Endothelial cell of umbilical vein (primary cell): ENCODE measurements around the gene PCYT1B. TPM values are rescaled to one million over a fixed set of nuclear protein-coding genes. Genes with fewer than 3 reads are reported as not detected.

Experiments used
- BruUV-seq: library from RNA; stranded (reverse); fragments of 400-500 nt; replicated peaks from 2 replicates; lab custom pipeline; 2021; lab: Mats Ljungman, UMichigan
- CTCF ChIA-PET: fragments of 300-600, 350-600 bp; sonication (Branson Sonifier 250); formaldehyde crosslinking; loops from one replicate; lab custom pipeline; 2021; ENCODE audit warnings: antibody characterized with exemption, inconsistent platforms; lab: Charles Lee
- POLR2A ChIA-PET: fragments of 300-600, 350-600 bp; sonication (Branson Sonifier 250); formaldehyde crosslinking; loops from one replicate; lab custom pipeline; 2021; ENCODE audit warnings: antibody characterized with exemption, inconsistent platforms; lab: Charles Lee
- DNase-seq: peaks from one replicate; pipeline ENCODE4 v3.0.0-alpha.2; 2011; ENCODE audit warnings: low read depth, low spot score
- FAIRE-seq: peaks from 2 replicates; lab custom pipeline; 2011; peaks lifted over from hg19 to GRCh38; lab: Jason Lieb, UNC
- H2AFZ ChIP-seq: 2 replicates; pipeline ENCODE4 v1.6.0; 2012; ENCODE audit warnings: low read depth, low read length, control low read depth, inconsistent platforms
- H3K27ac ChIP-seq: 2 replicates; pipeline ENCODE4 v1.5.1; 2011; ENCODE audit warnings: low read depth, mild to moderate bottlenecking, control low read depth, low read length, moderate library complexity; ENCODE audit not compliant: insufficient read depth
- H3K27me3 ChIP-seq, 2 experiments: 2 replicates each; pipeline versions ENCODE4 v1.6.0 to v1.6.1; 2011; ENCODE audit warnings: low read length in 2 of 2, mixed read lengths in 1 of 2; ENCODE audit not compliant: control insufficient read depth in 2 of 2, insufficient read depth in 2 of 2
- H3K36me3 ChIP-seq, 2 experiments: 2 replicates in 1 of 2; 3 replicates in 1 of 2; pipeline ENCODE4 v1.5.1; 2011; ENCODE audit warnings: low read length in 2 of 2, mild to moderate bottlenecking in 1 of 2, moderate library complexity in 1 of 2; ENCODE audit not compliant: control insufficient read depth in 2 of 2, insufficient read depth in 2 of 2; ENCODE audit errors: extremely low read depth in 1 of 2
- H3K4me1 ChIP-seq: 3 replicates; pipeline ENCODE4 v1.5.1; 2011; ENCODE audit warnings: mild to moderate bottlenecking, low read length; ENCODE audit not compliant: control insufficient read depth, insufficient read depth; ENCODE audit errors: extremely low read depth
- H3K4me2 ChIP-seq: 2 replicates; pipeline ENCODE4 v1.6.1; 2011; ENCODE audit warnings: low read length, control low read depth, mixed read lengths; ENCODE audit not compliant: insufficient read depth
- H3K4me3 ChIP-seq, 3 experiments: fragments of 200-600 bp in 1 of 3; sonication (generic), shearing (Covaris generic) in 1 of 3; replicated peaks in 1 of 3; 2 replicates each; pipeline ENCODE4 v1.5.1; 2011 to 2016; ENCODE audit warnings: control low read depth in 3 of 3, low read length in 3 of 3, mild to moderate bottlenecking in 2 of 3, inconsistent platforms in 1 of 3, low read depth in 1 of 3, moderate library complexity in 1 of 3; ENCODE audit not compliant: insufficient read depth in 1 of 3
- H3K79me2 ChIP-seq: 2 replicates; pipeline ENCODE4 v1.6.0; 2012; ENCODE audit warnings: low read length, inconsistent platforms; ENCODE audit not compliant: control insufficient read depth, insufficient read depth
- H3K9ac ChIP-seq: replicated peaks from 2 replicates; pipeline ENCODE3; 2011; ENCODE audit warnings: low read length, control low read depth; ENCODE audit not compliant: insufficient read depth; ENCODE audit errors: extremely low read depth
- H3K9me1 ChIP-seq: replicated peaks from 3 replicates; pipeline ENCODE4 v1.6.0; 2011; ENCODE audit warnings: mild to moderate bottlenecking, low read length; ENCODE audit not compliant: control insufficient read depth, insufficient read depth; ENCODE audit errors: extremely low read depth
- H3K9me3 ChIP-seq: replicated peaks from 2 replicates; pipeline ENCODE4 v1.5.1; 2012; ENCODE audit warnings: low read length, inconsistent platforms; ENCODE audit not compliant: control insufficient read depth, insufficient read depth
- H4K20me1 ChIP-seq: replicated peaks from 2 replicates; pipeline ENCODE3; 2011; ENCODE audit warnings: mild to moderate bottlenecking, low read length; ENCODE audit not compliant: control insufficient read depth, insufficient read depth; ENCODE audit errors: extremely low read depth
- CTCF ChIP-seq, 2 donors: IDR thresholded peaks; 1 replicate in 1 of 2; 2 replicates in 1 of 2; pipeline ENCODE4 v1.5.1; 2011; ENCODE audit warnings: low read length in 2 of 2, mild to moderate bottlenecking in 2 of 2, moderate library complexity in 2 of 2, control low read depth in 1 of 2, inconsistent platforms in 1 of 2, low read depth in 1 of 2; ENCODE audit not compliant: insufficient read depth in 1 of 2; ENCODE audit errors: extremely low read depth in 1 of 2
- EZH2 ChIP-seq: IDR thresholded peaks from 2 replicates; pipeline ENCODE4 v1.6.1; 2012; ENCODE audit warnings: borderline replicate concordance, low read depth, mild to moderate bottlenecking, moderate library complexity, low read length, inconsistent platforms; ENCODE audit not compliant: severe bottlenecking
- FOS ChIP-seq: IDR thresholded peaks from 2 replicates; pipeline ENCODE4 v1.6.1; 2011; ENCODE audit warnings: mild to moderate bottlenecking, low read length, moderate library complexity, borderline replicate concordance; ENCODE audit not compliant: insufficient read depth
- GATA2 ChIP-seq: IDR thresholded peaks from 2 replicates; pipeline ENCODE4 v1.7.0; 2011; ENCODE audit warnings: low read depth, mild to moderate bottlenecking, moderate library complexity, mixed read lengths, low read length; ENCODE audit not compliant: insufficient read length, insufficient read depth
- JUN ChIP-seq: IDR thresholded peaks from 2 replicates; pipeline ENCODE4 v1.6.1; 2011; ENCODE audit warnings: borderline replicate concordance, low read depth; ENCODE audit not compliant: insufficient read length, insufficient read depth
- MYC ChIP-seq: IDR thresholded peaks from one replicate; pipeline ENCODE4 v1.6.1; 2011; ENCODE audit warnings: mild to moderate bottlenecking, low read depth, low read length
- POLR2A ChIP-seq: IDR thresholded peaks from 2 replicates; pipeline ENCODE4 v1.6.1; 2012; ENCODE audit warnings: low read depth, mild to moderate bottlenecking, control low read depth, low read length
- POLR2AphosphoS5 ChIP-seq: IDR thresholded peaks from 2 replicates; pipeline ENCODE4 v1.6.1; 2012; ENCODE audit warnings: low read depth, mild to moderate bottlenecking, control low read depth, low read length, moderate library complexity; ENCODE audit not compliant: insufficient read depth
- dilution Hi-C: fragments of 300-500 bp; cut with MboI; formaldehyde crosslinking; loops from one replicate; pipeline ENCODE4 v1.15.0; 2019; ENCODE audit warnings: low sequenced_read_pairs; ENCODE audit not compliant: extremely low pct_ligation_motif_present
- intact Hi-C: fragments of 100-400 bp; cut with micrococcal nuclease; formaldehyde crosslinking; loops from one replicate; pipeline ENCODE4 v1.10.0; 2022
- polyA plus RNA-seq, 4 experiments: library from polyadenylated mRNA; depleted of rRNA in 3 of 4; stranded (reverse) in 3 of 4; unstranded in 1 of 4; fragments of >200 nt; gene quantifications; 2 replicates each; pipeline versions ENCODE4 v1.2.1 to v1.2.3, GENCODE V29; 2011 to 2012; ENCODE audit warnings: missing spikeins in 1 of 4
- total RNA-seq: library from RNA; stranded (reverse); gene quantifications from 2 replicates; pipeline ENCODE4 v1.2.3, GENCODE V29; 2021
- TF ChIP-seq, protein P1 (sequence below): IDR thresholded peaks from 2 replicates; pipeline ENCODE4 v1.6.1; 2011; ENCODE audit not compliant: insufficient read depth, insufficient read length

PCYT1B gene
- total and polyA plus RNA-seq, 2 donors (not counting 3 experiments of a cell fraction or from before 2014, with no cell fraction given): 0.33 to 1.3 TPM

GRCh38 chrX:24646006-24646405 is 1.1 kb downstream of the PCYT1B start:
- FAIRE-seq (no peak), DNase-seq (no peak)
- no peaks in the 10 kb centered on the region for H3K36me3 ChIP-seq
- ChIA-PET POLR2A (no interaction called here), CTCF (interaction anchor here (1.1 kb wide), 1 partner anchor 30 kb away, joined by 3 read pairs; no protein-coding TSS in a partner anchor)
- H3K4me1 ChIP-seq: peaks cover 5% of the 10 kb centered on the region
- H3K27ac ChIP-seq: no peak overlapping the region
- intact Hi-C loops: loop anchor here (10.0 kb wide), 1 partner anchor 251 kb away; no protein-coding TSS in a partner anchor
- no peak overlapping the region for H3K4me2 ChIP-seq
- TF ChIP-seq, protein P1, sequence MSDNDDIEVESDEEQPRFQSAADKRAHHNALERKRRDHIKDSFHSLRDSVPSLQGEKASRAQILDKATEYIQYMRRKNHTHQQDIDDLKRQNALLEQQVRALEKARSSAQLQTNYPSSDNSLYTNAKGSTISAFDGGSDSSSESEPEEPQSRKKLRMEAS: no peak
- TF ChIP-seq CTCF (IDR thresholded peaks at IDR 0.05; ENCODE audit: extremely low read depth in 1 of 2, insufficient read depth in 1 of 2, low read depth in 1 of 2, low read length in 2 of 2): no peak
- H3K4me3 ChIP-seq: no peak overlapping the region
- H4K20me1 ChIP-seq: no peaks in the 10 kb centered on the region
- H3K79me2 ChIP-seq: no peaks in the 10 kb centered on the region
- dilution Hi-C loops: no loop called here
- H3K27me3 ChIP-seq: peaks cover 0 to 4% of the 10 kb centered on the region in 2 experiments
- no peaks in the 10 kb centered on the region for H3K9me1 ChIP-seq
- H3K9ac ChIP-seq: no peak overlapping the region
- H2AFZ ChIP-seq: no peak overlapping the region
- no peaks in the 10 kb centered on the region for H3K9me3 ChIP-seq
- BruUV-seq: no TSS peak

DNA sequence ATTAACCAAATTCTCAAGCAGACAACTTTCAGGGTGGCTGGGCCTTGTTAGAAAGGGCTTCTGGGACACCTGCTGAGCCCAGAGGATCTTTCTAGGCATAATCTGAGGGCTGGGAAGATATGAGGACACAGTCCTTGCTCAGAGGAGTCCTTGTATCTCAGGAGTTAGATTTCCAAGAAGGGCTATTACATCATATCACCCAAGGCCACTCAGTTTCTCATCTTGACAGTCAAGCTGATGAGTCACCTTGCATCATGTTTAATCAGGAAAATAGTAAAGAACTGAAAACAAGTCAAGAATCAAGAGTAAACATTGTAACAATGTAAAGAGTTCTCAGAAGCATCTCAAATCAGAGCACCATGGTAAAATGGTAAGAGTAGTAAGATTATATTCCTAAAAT is 4.0 kb downstream of the PCYT1B start:
- H3K27ac ChIP-seq: no peak overlapping the region
- intact Hi-C loops (loop anchor here (10.0 kb wide), 1 partner anchor 248 kb away; no protein-coding TSS in a partner anchor), dilution Hi-C loops (no loop called here)
- no peak overlapping the region for H3K9ac ChIP-seq
- H3K36me3 ChIP-seq: no peaks in the 10 kb centered on the region
- H2AFZ ChIP-seq: no peak overlapping the region
- no peaks in the 10 kb centered on the region for H4K20me1 ChIP-seq
- H3K9me3 ChIP-seq: no peaks in the 10 kb centered on the region
- H3K4me1 ChIP-seq: peaks cover 5% of the 10 kb centered on the region
- no peak for TF ChIP-seq POLR2AphosphoS5
- no peak for TF ChIP-seq MYC
- TF ChIP-seq EZH2: no peak
- TF ChIP-seq GATA2: no peak
- TF ChIP-seq JUN: no peak
- TF ChIP-seq, protein P1: no peak
- TF ChIP-seq CTCF (IDR thresholded peaks at IDR 0.05; ENCODE audit: extremely low read depth in 1 of 2, insufficient read depth in 1 of 2, low read depth in 1 of 2, low read length in 2 of 2): no peak
- no peak for TF ChIP-seq POLR2A
- TF ChIP-seq FOS: no peak
- FAIRE-seq (no peak), DNase-seq (no peak)
- ChIA-PET POLR2A (no interaction called here), CTCF (no interaction called here)
- H3K27me3 ChIP-seq: peaks cover 0 to 4% of the 10 kb centered on the region in 2 experiments
- H3K4me2 ChIP-seq: no peak overlapping the region
- no peaks in the 10 kb centered on the region for H3K79me2 ChIP-seq
- BruUV-seq: no TSS peak
- H3K9me1 ChIP-seq: no peaks in the 10 kb centered on the region
- no peak overlapping the region for H3K4me3 ChIP-seq
